ENCODE results near the gene DDIT4. TPM values are rescaled to one million over a fixed set of nuclear protein-coding genes. Genes with fewer than 3 reads are reported as not detected.

Gene DDIT4
- total and polyA plus RNA-seq, 2 of the 8 experiments (the other 6 are each of a cell fraction or from before 2014, with no cell fraction given) = 47.4 to 108 TPM

DNA sequence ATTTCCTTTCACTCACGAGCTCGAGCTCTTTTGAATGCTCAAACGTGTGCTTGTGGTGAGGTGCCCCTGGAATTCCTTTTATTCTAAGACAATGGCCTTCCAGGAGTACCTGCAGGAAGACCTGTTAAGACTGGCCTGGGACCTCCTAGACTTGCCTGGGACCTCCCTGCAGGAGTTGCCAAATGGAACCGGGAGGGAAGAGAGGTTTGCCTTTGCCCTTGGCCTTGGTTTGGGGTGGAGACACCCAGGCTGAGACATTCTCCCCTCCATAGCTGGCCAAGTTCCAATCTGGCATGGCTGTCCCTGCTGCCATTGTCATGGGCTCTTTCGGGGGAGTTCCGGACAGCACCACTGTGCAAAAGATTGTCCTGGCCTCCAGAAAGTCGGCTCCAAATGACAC lies 41.3 kb downstream of the DDIT4 start:
- H3K4me3 ChIP-seq (ENCODE audit: extremely low read depth in 1 of 4, insufficient read depth in 2 of 4, low read depth in 3 of 4, low read length in 4 of 4) = no peak overlapping the region
- H2BK20ac ChIP-seq (ENCODE audit: low read length) = peak overlapping the region; percentile 2; the same call in 1 of the 2 replicates
- no peaks in the 10 kb centered on the region for H3K36me3 ChIP-seq (ENCODE audit: control insufficient read depth in 2 of 4, insufficient read depth in 4 of 4, low read length in 3 of 4)
- H3K23ac ChIP-seq (ENCODE audit: insufficient read length) = no peak overlapping the region
- POLR2A ChIA-PET (ENCODE audit: partially characterized antibody) = interaction anchor here (0.5 to 39.2 kb wide), 9 partner anchors 8 to 127 kb away, joined by 3 to 895 read pairs (median 4); partner anchors contain the start of gene DDIT4
- H3K23me2 ChIP-seq (ENCODE audit: low read depth, low read length) = no peaks in the 10 kb centered on the region; the same call in 1 of the 2 replicates
- H2BK5ac ChIP-seq (ENCODE audit: low read depth, low read length) = peak overlapping the region; percentile 26; the same call in 1 of the 2 replicates
- no peaks in the 10 kb centered on the region for H3K79me2 ChIP-seq (ENCODE audit: control insufficient read depth in 1 of 2, insufficient read depth in 2 of 2, low read length in 2 of 2)
- peak overlapping the region; percentile 45 for H4K91ac ChIP-seq (replicated peaks; ENCODE audit: insufficient read length, low read length)
- no peak overlapping the region for H2AK5ac ChIP-seq (ENCODE audit: low read depth, low read length)
- DNase-seq (ENCODE audit: low read depth in 1 of 2, low spot score in 2 of 2) (no peak), FAIRE-seq (no peak)
- peak overlapping the region; percentile 11; the same call in 1 of the 2 replicates for H3K18ac ChIP-seq (ENCODE audit: extremely low read depth, low read length)
- H2BK12ac ChIP-seq (ENCODE audit: low read depth, low read length) = peak overlapping the region; percentile 69; the same call in 1 of the 2 replicates
- 66% methylated on average over 7 of the region's 7 CpGs; no CpG with 5 or more reads in 1 of the 2 experiments for WGBS, 2 experiments (ENCODE audit: extremely low coverage in 1 of 2, insufficient coverage in 1 of 2, insufficient read length in 1 of 2, insufficient replicate concordance in 2 of 2, low coverage in 1 of 2, low lambda C conversion rate in 2 of 2, missing lambda C conversion rate in 1 of 2)
- H2BK120ac ChIP-seq (replicated peaks; ENCODE audit: low read depth, low read length) = no peak overlapping the region
- no peak overlapping the region for H2BK15ac ChIP-seq (ENCODE audit: low read length)
- H3K79me1 ChIP-seq (ENCODE audit: low read depth, low read length) = no peaks in the 10 kb centered on the region
- no peak overlapping the region for H3K9ac ChIP-seq (replicated peaks in 1 of 4; ENCODE audit: extremely low read depth in 1 of 4, low read depth in 3 of 4, low read length in 3 of 4)
- no peak overlapping the region; a peak in 1 of 4 replicates for H3K4me2 ChIP-seq (ENCODE audit: insufficient read depth in 1 of 2, low read depth in 2 of 2, low read length in 2 of 2)
- H4K20me1 ChIP-seq (replicated peaks in 1 of 2; ENCODE audit: control insufficient read depth in 1 of 2, insufficient read depth in 2 of 2, low read length in 2 of 2) = no peaks in the 10 kb centered on the region
- no peak overlapping the region for H3K14ac ChIP-seq (ENCODE audit: insufficient read length)
- no peak overlapping the region for H3K4ac ChIP-seq (replicated peaks; ENCODE audit: insufficient read length, low read depth, low read length)
- no peak overlapping the region for H3K56ac ChIP-seq (replicated peaks; ENCODE audit: insufficient read length, low read depth, low read length)
- 0 out of 2 replicates have a peak overlapping the region, but pooled peaks have one; percentile 66 for H2AFZ ChIP-seq (ENCODE audit: low read length)
- CTCF ChIA-PET (ENCODE audit: partially characterized antibody) = interaction anchor here (0.9 to 4.9 kb wide), 5 partner anchors 12 to 40 kb away, joined by 3 to 22 read pairs (median 4); partner anchors contain the start of gene DDIT4
- no peaks in the 10 kb centered on the region for H3K9me3 ChIP-seq (ENCODE audit: insufficient read depth in 2 of 2, low read depth in 1 of 2, low read length in 1 of 2)
- peak; percentile 83 for TF ChIP-seq TEAD4 (IDR thresholded peaks at IDR 0.05; ENCODE audit: low read depth, low read length)
- TF ChIP-seq SIRT6 (IDR thresholded peaks at IDR 0.05; ENCODE audit: low read length) = no peak
- peaks cover 6 to 26% (median 15%) of the 10 kb centered on the region in 4 experiments for H3K4me1 ChIP-seq (replicated peaks in 1 of 4; ENCODE audit: control insufficient read depth in 3 of 4, insufficient read depth in 4 of 4, low read length in 3 of 4)
- H4K8ac ChIP-seq (ENCODE audit: extremely low read depth, insufficient read depth, low read length) = no peak overlapping the region
- H3K27me3 ChIP-seq (replicated peaks in 1 of 4; ENCODE audit: control insufficient read depth in 3 of 4, extremely low read depth in 1 of 4, insufficient read depth in 3 of 4, low read length in 3 of 4) = no peaks in the 10 kb centered on the region
- no peak overlapping the region for H3K27ac ChIP-seq (ENCODE audit: low read depth, low read length)
- peak overlapping the region; percentile 57 for H4K5ac ChIP-seq (ENCODE audit: insufficient read length, low read depth, low read length)

All from H1 (cell line).